DMS 273 (cell line): ENCODE results near the gene NRXN3.

Experiments
- DNase-seq: peaks from one replicate; lab custom pipeline; 2025; ENCODE audit not compliant: unreplicated experiment; lab: John Stamatoyannopoulos, UW

NRXN3 gene

GRCh38 chr14:79639613-79640012, 1469.4 kb downstream of the NRXN3 start:
- DNase-seq = no peak

GRCh38 chr14:79641371-79641770, 1471.2 kb downstream of the NRXN3 start:
- DNase-seq = no peak

GRCh38 chr14:79643132-79643531, 1473.0 kb downstream of the NRXN3 start:
- DNase-seq = peak; percentile 68

GRCh38 chr14:79645753-79646362, 1475.7 kb downstream of the NRXN3 start:
- DNase-seq = no peak

- DNase-seq = no peak
These were observed 1479.7 kb downstream of the NRXN3 start for GRCh38 chr14:79649856-79650255.

- DNase-seq = no peak
These were observed 1482.5 kb downstream of the NRXN3 start for GRCh38 chr14:79652513-79653307.

GRCh38 chr14:79656056-79656455, 1485.9 kb downstream of the NRXN3 start:
- DNase-seq = peak; percentile 80

- no peak for DNase-seq
These were observed 1486.3 kb downstream of the NRXN3 start for GRCh38 chr14:79656496-79656895.

DNA sequence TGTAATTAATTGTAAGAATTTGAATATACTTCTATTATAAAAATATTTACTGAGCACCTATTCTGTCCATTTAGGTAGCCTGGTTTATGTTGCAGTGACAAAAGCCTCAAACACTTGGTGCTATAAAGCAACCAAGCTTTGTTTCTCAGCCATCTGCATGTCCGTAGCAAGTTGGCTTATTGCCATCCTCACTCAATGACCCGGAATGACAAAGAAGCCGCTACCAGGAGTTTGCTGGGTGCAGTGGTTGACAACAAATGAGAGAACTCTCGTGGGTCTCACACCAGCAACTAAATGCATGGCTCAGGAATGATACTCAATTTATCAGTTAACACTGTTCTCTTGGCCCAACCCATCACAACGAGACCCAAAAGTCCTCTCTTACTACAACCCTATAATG, 1488.0 kb downstream of the NRXN3 start:
- peak; percentile 38 for DNase-seq

- no peak for DNase-seq
These were observed 1488.6 kb downstream of the NRXN3 start for GRCh38 chr14:79658769-79659168.

DNA sequence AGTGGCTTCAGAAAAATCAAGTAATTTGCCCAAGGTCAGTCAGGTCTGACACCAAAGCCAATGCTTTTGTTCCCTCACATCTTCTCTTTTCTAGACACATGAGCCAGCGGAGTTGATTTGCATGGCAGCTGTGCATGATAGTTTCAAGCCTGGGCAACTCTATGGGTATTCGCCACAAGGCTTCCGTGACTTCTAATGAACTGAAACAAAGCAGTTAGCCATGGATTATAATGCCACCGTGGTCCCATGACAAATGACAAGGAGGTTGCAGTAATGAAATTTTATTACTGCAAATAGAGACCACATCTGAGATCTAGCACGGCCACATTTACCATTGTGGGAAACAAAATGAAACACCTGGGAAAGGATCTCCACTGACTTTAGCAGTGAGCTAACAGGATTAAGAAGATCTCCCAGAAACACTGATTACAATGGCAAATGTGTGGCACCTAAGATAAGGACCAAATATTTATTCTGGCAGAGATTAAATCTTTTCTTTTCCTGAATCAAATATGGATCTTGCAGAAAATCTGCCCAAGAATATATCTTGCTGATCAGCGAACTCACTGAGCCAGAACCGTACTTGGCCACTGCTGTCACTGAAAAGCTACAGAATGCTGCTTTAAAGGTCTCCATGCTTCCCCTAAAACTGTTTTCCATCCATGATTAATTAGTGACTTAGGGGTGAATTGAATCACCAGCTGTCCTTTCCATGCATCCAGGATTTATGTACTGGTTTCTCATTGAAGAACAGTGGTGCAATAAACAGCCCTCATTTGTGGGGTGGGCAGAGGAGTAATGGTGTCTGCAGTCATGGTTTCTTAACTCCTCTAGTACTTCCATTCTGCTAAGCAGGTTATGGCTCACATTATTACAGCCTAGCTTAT, 1490.1 kb downstream of the NRXN3 start:
- DNase-seq = peak; percentile 14

- DNase-seq = no peak
These were observed 1491.6 kb downstream of the NRXN3 start for GRCh38 chr14:79661752-79662151.

DNA sequence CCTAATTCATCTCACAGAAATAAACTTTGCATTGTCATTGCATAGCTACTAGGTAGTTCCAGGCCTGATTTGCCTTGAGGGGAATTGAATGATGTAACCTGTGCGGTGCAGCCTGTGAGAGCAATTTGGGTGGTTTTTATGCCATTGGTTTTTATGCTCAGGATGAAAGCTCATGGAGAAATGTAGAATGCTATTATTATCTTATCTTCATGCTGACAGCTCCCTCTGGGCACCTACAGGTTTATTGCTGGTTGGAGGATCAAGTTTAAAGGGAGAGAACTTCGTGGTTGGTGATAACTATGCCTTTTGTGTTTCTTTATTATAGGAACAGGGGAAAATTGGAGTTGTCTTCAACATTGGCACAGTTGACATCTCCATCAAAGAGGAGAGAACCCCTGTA, 1493.3 kb downstream of the NRXN3 start:
- DNase-seq = no peak

- DNase-seq = no peak
These were observed 1495.4 kb downstream of the NRXN3 start for GRCh38 chr14:79665556-79665955.

- peak; percentile 14 for DNase-seq
These were observed 1498.8 kb downstream of the NRXN3 start for GRCh38 chr14:79668951-79669350.

DNA sequence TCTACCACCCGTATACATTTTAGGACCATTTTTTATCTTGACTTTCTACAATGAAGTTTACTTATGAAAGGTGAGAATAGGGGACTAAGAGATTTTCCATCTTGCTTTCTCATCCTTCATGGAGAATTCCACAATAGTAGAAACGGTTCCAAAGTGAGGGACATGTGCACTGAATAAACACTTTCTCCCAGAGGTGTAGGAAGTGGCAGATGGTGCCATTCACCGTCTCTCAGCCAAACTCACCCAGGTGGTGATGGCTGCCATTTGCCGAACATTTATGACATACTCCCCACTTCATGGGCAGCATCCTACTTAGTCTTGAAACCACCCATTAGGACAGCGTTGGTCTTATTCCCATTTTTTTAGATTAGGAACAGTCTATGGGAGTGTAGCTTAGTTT, 1500.6 kb downstream of the NRXN3 start:
- DNase-seq = no peak

DNA sequence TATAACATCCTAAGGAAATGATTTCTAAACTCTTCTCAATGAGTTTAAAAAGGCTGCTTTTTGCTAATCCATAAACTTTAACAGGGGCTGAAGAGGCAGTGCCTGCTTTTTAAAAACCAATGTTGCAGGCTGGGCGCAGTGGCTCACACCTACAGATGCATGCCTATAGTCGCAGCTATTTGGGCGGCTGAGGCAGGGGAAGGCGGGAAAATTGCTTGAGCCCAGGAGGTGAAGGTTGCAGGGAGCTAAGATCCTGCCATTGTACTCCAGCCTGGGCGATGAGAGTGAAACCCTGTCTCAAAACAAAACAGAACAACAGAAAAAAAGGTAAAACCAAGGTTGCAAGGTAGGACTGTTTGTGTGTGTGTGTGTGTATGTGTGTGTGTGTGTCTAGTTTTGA, 1509.9 kb downstream of the NRXN3 start:
- DNase-seq = no peak

- DNase-seq = no peak
These were observed 1516.0 kb downstream of the NRXN3 start for GRCh38 chr14:79686196-79686595.

DNA sequence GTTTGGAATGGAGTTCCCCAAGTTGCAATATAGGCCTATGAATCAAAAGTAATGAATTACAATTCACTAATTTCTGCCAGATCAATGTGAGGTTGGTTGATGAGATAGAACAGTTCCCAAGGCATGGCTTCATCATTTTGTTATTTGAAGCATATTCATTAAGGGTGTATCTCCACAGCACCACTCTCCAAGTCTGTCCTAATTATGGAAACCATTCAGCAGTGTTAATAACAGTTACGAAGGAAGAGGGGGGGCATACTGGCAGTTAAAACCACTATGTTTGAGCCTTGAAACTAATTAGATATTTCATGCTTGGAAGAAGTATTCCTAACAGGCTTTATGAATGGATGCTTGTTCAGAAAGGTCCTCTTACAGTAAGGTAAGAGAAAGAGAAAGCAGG, 1520.8 kb downstream of the NRXN3 start:
- DNase-seq = no peak

- DNase-seq = no peak
These were observed 1523.8 kb downstream of the NRXN3 start for GRCh38 chr14:79693935-79694334.

DNA sequence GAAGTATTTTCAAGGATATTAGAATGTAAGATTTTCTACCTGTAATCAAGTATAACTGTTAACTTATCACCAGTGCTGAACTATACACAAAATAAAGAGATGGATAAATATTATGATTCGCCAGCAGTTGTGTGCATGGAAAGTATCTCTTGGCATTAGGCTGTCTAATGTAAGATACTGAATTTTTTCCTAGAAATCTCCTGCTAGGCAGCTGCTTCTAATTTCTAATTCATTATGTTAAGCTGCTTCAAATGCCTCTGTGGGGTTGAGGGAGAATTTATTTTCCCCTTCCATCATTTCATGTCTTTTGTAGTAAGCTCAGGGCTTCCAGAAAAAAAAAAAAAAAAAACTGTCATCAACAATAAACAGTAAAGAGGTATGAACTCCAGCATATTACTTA, 1525.1 kb downstream of the NRXN3 start:
- no peak for DNase-seq

GRCh38 chr14:79698298-79698711, 1528.1 kb downstream of the NRXN3 start:
- no peak for DNase-seq
